Stimulated activated CD4-positive, alpha-beta T cell treated with anti-CD3 and anti-CD28 coated beads, Interleukin-1b, Interleukin-23, amount 100 ng/mL, for 1 hour (primary cell): ENCODE data around the gene LMO2.

Experiments
- DNase-seq, 2 donors: peaks; one replicate each; pipeline ENCODE4 v3.0.0-alpha.2; 2020; ENCODE audit warnings: low read depth in 2 of 2

The LMO2 gene

DNA sequence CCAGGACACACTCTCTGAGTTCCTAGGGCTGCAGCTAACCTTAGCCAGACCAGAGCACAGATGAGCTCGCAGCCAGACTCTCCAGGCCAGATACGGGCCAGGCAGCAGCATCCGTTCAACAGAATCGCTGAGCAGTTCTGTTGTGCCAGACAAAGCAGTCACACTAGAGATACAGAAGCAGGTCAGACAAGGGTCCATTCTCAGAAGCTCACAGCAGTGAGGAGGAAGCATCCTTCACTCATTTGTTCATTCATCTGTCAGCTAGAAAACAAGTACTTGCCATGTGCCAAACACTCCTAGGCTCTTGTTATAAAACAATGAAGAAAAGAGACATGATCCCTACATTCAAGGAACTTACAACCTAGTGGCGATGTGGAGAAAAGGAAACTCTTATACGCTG lies 2.6 kb downstream of the LMO2 start:
- DNase-seq, result no peak

DNA sequence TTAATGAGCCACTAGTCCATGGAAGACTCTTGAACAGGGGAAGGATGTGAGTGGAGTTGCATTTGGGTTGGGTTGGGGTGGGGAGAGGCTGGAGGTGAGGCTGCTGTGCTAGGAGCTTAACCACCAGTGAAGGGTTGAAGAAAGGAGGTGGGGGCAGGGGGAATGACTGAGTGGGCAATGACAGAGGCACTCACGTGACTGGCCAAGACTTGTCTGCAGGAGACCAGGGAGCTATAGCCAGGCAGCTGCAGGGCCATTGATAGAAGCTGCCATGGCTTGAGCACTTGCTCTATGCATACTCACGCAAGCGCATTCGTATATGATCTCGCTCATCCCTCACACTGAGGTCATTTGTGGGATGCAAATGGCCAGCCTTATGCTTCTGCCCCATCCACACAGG lies 4.0 kb downstream of the LMO2 start:
- no peak for DNase-seq

DNA sequence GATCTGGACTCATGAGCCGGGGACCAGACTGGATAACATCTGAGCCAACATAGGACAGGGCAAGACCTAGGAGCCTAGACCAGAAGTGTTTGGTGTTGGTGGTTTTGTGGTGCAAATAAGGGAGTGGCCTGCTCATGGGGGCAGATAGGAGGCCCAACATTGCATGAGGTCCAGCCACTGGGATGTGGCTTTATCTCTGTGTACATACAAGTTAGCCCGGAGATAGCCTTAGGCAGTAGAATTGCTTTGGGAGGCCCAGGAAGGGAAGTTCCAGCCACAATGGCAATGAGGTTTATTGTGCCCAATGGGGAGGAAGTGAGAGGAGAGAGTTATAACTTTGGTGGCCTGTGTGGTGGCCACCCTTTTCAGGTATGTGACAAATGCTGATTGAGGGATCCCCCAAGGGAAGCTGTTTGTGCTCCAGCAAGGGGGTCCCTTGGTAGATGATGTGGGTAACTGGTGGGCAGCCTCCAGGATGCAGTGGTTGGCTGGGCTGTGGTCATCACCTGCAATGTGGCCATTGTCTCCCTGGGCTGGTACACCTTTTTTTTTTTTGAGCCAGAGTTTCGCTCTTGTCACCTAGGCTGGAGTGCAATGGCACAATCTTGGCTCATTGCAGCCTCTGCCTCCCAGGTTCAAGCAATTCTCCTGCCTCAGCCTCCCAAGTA lies 6.4 kb downstream of the LMO2 start:
- no peak for DNase-seq

DNA sequence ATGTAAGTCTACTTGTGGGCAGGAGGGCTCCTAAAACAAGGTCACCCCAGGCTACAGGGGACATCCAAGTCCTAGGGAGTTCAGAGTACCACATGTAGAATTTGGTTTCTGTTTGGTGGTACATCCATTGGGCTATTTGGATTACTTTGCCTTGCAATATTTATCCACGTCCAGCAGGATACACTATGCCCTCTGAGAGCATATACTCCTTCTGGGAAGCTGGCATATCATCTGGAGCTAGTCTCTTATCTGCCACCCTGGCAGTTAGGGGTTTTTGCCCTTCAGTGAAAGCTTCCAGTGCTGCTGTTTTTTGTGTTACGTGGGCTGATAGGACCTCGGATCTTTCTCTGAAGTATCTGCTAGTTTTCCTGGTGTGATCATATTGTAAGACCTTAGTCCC lies 7.3 kb downstream of the LMO2 start:
- DNase-seq, result no peak

DNA sequence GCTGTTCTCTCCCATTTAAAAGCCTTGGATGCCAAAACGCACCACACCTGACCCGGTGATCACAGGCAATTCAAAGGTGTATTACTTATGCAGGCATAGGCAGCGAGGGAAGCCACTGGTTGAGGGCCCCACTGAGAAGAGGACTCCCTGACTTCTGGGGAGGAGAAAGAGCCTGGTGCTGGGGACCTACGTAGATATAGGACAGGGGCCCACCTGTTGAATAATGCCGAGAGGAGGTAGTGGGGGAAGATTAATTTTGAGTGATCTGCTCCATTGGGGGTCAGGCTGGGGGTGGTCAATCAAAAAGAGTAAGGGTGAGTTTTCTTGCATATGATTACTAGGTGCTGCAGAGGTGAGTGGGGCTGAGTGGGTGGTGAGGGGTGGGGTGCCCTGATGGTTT lies 7.8 kb downstream of the LMO2 start:
- no peak for DNase-seq

DNA sequence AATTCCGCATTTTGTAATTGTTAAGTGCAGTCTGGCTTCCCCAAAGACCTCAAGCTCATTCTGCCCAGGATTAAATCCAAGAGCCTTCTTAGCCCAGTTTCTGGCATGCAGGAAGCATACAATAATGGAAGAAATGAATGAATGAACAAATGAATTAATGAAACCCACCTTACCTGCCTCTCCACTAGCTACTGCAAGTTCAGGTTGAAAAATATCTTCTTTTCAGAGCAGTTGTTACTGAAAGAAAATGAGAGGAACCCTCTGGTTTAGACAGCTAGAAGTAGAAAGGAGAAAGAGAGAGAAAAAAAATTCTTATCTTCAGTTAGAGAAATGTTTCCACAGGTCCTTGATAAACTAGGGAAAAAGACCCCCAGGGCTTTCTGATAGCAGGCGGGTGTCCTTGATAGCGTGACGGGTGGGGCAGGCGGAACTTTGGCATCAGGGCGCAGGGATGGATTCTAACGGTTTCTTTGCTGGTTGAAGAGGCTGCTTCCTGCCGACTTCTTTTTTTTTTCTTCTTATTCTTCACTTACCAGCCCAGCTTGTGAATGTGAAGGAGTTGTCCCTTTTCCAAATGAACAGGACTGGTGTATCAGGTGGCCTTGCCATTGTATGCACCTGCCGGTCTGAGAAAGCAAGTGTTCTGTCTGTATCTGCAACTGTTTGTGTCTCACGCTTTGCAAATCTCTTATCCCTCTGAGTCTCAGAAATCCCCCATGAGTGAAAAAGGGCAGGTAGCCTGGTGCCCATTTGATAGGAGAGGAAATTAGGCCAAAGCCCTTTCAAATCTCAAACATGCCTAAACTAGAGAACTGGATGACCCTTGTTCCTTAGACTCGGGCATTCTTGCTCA lies 10.0 kb downstream of the LMO2 start:
- no peak for DNase-seq

DNA sequence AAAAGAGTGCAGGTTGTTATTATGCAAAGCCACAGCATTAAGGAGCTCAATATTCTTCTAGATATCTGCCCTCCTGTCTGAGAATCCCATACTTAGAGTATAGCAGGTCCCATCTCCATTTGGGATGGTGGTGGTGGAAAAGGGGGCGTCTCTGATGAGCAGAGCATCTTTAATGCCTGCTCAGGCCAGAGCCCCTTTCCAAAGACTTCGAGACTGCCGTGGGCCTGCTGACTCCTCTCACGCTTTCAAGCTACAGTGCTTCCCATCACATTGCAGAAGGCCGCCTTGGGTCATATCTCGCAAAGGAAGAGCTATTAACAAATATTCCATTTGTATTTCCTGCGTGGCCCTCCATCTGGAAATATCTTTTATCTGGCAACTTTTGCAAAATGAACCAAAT lies 10.9 kb downstream of the LMO2 start:
- DNase-seq, result no peak

DNA sequence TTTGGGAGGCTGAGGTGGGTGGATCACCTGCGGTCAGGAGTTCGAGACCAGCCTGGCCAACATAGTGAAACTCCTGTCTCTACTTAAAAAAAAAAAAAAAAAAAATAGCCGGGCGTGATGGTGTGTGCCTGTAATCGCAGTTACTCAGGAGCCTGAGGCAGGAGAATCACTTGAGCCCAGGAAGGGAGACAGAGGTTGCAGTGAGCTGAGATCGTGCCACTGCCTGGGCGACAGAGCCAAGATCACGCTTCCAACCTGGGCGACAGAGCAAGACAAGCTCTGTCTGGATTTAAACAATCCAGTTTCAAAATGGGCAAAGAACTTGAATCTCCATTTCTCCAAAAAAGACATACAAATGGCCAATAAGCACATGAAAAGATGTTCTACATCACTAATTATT lies 12.5 kb downstream of the LMO2 start:
- DNase-seq, result no peak

DNA sequence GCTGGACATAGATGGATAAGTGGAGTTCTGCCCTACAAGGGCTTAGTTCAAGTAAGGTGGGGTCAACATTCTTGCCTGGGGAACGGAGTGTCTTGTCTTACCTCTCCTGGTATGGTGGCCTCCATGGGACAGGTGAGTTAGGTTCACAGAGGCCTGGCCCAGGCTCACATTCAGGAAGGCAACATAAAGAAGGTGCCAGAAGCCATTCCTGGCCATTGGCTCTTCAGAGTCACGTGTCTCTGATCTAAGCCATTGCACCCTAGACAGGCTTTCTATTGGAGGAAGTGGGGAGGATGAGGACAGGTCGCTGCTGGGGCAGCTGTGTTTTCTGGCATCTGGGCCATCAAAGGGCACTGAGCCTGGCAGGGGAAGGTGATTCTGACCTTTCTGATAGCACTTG lies 14.8 kb downstream of the LMO2 start:
- DNase-seq, result no peak

DNA sequence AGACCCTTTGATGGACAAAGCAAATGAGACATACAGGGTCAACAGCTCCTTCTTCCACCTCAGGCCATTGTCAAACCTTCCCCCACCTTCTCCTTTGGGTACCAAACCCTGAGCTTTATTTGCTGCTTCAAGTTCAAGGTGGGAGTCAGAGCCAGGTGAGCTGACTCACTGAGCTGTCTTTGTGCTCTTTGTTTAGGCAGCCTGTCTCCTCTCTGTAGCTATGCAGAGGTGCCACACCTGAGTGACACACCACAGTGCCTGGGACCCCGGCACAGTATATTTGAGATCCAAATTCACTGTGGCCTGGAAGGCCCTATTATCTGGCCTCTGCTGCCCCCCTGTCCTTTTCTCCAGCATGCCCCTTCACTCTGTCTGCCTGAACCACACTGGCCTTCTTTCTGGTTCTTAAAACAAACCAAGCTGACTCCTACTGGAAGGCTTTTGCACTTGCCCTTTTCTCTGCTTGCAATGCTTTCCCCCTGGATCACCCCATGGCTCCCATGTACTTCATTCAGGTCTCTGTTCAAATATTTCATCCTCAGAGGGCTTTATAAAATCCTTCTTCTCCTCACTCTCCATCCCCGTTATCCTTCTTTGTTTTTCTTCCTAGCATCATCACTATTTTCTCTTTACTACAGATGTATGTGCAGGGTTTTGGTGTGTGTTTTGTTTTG lies 16.1 kb downstream of the LMO2 start:
- DNase-seq, result no peak

DNA sequence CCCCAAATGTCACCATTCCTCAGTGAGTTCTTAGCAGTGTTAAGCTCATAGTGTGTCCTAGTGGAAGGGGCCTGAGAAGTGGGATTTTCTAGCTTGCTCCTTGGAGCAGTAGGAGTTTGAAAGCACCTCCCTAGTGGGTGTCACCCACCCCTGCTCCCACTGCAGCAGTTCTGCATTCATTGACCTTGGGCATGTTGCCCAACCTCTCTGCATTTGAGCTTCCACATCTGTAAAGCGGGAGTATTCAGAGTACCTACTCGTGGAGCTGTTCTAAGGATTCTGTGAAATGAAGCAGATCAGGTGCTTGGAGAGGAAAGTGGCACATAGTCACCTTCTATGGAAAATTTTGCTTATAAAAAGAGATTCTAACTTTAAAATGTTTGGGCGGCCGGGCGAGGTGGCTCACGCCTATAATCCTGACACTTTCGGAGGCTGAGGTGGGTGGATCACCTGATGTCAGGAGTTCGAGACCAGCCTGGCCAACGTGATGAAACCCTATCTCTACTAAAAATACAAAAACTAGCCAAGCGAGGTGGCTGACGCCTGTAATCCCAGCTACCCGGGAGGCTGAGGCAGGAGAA lies 16.9 kb downstream of the LMO2 start:
- no peak for DNase-seq

DNA sequence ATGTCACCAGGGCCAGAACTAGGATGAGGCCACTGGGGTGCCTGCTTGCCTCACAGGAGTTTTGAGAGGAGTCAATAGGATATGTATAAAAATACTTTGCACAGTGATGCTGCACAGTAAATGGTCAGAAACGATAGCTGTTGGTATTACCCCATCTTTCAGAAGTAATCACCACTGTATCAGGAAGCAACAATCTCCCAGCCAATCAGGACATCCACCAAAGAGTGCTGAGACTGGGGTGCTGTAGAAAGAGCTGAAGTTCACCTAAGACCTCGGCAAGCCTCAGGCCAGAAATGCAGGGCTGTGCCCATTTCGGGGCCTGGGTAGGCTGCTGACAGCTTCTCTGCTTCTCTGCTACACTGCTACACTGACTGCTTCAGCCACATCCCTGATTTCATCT lies 17.4 kb downstream of the LMO2 start:
- no peak for DNase-seq

DNA sequence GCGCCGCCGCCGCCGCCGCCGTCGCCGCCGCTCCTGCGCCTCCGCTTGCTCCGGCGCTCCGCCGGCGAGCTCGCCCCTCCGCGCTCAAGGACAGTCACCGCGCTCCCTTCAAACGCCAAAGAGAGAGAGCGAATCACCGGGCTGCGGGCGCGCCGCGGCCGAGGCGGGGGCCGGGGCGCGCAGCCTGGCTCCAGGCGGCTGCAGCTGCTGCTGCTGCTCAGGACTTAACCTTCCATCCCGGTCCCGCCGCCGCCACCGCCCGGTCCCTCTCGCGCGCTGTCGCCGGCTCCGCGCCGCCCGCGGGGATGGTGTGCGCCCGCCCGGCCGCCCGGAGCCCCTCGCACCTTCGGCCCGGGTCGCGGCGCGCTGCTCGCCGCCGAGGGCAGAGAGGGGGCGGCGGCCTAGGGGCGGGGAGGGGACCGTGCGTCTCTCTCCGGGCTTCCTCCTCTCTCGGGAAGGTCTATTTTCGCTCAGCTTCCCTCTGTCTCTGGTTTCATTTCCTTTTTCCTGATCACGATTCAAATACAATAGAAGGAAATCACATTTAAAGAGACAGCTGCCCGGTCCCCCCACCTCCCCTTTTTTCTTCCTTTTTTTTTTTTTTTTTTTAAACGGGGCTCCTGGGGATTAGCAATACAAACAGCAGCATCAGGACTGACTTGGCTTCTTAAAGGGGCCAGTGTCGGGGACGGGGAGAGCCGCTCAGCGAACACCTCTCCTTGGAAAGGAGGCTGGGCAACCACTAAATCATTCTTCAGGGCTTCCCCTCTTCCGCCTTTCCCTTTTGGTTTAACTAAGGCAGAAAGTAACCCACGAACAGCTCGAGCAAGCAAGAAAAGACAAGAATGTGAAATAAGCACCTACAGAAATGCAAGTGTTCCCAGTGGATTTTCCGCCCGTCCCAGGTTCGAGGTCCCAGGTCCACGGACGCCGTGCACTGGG lies 22.1 kb downstream of the LMO2 start:
- no peak for DNase-seq

DNA sequence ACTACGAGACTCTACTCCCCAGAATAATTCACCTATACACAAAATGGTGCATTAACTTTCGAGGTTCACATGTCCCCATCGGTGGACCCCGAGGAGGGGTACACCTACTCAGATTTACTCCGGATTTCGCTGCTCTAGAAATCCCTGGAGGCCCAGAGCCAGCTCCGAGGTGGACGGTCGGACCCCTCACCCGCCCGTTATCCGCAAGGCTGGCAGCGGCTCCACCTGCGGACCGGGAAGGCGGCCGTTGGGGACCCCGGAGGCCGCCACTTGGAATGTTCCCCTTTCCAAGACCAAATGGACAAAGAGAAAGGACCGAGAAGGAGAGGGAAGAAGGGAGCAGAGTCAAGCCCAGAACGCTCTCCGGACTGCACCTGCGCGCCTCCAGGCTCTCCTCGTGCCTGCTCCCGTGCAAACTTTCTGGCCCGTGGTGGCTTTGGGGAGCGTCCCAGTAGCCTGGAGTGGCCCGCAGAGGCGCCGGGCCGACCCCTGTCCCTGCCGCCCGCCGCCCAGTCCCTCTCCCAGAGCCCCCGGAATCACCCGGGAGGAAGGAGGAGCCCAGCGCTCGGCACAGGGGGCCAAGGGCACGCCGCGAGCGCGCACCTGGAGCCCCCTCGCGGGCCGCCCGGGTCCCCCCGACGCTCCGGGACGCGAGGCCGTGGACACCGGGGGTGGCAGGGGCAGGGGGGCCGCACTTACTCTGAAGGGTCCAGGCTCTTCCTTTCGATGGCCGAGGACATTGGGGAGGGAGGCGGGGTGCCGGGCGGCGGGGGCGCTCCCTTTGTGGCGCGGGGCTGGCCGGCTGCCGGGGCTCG lies 23.0 kb downstream of the LMO2 start:
- DNase-seq, result no peak

DNA sequence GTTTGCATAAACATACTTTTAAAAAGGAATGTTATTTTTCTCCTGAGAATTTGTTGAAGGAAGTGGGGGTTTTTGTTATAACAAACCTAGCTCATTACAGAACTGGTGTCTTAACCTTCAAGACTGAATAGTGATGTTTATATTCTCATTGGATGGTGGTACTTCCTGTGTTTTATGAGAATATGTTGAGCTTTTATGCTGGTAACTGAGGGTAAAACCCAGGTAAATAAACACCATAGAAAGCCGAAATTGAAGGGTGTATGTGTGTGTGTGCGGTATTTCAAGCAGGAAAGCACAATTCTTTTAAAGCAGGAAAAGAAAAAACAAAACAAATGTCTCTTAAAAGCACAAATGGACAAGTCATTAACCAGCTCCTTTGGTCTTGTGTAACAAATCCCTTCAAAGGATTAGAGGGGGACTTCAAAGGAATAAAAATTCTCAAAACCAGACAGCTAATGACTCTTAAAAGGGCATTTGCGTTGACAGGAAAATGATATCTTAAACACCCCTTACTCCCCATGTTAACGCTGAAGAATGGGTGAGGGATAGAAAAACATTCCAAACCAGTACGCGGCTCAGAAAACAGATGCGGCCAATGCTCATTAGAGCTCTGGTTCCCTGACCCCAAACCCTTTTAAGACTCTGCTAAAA lies 23.8 kb downstream of the LMO2 start:
- DNase-seq, result no peak

DNA sequence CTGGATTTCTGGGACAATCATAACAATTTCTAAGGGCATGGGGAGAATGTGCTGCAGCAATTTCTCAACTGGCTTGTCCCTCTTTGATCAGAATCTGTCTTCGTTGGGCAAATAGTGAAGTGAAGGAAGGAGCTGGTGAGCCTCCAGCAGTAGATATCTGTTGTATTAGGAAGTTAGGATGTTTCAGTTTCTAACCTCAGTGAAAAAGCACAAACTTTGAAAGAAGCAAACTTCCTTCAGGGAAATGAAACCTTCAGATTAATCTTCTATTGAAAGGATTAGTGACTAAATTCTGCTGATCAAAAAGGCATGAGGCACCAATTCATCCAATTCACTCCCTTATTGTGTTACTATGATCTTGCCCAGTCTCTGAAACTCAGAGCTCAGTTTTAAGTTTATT lies 24.3 kb downstream of the LMO2 start:
- no peak for DNase-seq

DNA sequence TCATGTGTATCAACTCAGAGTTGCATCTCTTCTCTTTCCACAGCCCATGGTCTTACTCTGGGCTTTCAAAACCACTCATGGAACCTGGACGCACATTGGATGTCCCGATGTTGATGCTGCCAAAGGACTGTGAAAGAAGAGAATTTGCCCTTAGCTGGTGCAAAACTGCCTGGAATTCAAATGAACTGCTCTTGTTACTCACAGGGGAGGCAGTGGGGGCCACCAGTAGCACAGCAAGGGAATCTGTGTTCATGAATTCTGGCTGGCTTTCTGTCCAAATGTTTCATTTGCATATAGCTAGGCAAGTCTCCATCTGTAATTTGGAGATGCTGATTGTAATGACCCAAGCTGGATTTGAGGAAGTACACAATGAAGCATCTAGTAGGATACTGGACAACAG lies 24.9 kb downstream of the LMO2 start:
- no peak for DNase-seq

DNA sequence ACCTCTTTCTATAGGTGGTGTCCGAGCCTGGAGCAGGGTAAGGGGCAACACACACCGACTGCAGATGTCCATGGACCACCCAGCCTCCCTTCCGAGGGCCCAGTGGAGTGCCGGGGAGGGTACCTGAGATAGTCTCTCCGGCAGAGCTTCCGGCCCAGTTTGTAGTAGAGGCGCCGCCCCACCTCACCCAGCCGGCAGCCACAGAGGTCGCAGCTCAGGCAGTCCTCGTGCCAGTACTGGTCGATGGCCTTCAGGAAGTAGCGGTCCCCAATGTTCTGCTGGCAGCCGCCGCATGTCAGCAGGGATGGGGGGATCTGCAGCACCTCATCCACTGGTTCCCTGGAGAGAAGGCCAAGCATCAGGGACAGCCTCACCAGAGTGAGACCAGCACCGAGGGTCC lies 27.4 kb downstream of the LMO2 start:
- no peak for DNase-seq

DNA sequence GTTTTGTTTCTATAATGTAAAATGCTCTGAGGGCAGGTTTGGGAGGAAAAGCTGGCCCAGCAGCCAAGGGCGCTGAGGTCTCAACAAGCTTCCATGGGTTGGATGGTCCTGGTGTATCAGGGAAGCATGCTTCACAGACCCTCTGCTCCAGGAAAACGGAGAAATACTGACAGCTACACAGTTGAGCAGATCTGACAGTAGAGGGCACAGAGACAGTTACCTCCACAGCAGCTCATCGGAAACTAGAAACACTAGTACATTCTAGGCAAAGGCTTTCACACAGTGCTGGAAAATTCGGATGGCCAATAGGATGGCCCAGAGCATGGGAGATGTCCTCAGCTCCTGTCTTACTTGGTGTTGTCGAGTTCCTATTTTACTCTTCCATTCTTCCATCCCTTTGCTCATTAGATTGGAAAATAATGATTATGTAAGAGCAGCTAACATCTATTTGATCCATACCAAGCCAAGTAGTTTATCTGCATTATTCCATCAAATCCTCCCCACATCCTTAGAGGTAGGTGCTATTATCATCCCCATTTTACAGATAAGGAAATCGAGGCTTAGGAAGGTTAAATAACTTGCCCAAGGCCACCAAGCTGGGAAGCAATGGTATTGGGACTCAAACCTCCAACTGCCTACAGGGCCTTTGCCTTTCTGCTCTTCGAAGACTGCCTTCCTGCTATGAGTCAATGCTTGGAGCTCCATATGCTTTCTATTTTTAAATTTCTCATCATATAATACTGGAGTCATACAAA lies 28.3 kb downstream of the LMO2 start:
- DNase-seq, result no peak
